PC-9 (cell line): ENCODE measurements around the gene MMS22L.

ENCODE experiments used
- EZH2 ChIP-seq: fragments of 200-600 bp; sonication (generic); IDR thresholded peaks from 2 replicates; pipeline ENCODE4 v1.8.0; 2017; ENCODE audit warnings: antibody characterized with exemption, low read depth
- TF ChIP-seq, protein P1 (sequence below): fragments of 200-600 bp; sonication (generic); conservative IDR thresholded peaks from 2 replicates; pipeline ENCODE4 v1.6.1; 2017; ENCODE audit warnings: mixed run types, antibody characterized with exemption, mild to moderate bottlenecking, moderate library complexity

DNA sequence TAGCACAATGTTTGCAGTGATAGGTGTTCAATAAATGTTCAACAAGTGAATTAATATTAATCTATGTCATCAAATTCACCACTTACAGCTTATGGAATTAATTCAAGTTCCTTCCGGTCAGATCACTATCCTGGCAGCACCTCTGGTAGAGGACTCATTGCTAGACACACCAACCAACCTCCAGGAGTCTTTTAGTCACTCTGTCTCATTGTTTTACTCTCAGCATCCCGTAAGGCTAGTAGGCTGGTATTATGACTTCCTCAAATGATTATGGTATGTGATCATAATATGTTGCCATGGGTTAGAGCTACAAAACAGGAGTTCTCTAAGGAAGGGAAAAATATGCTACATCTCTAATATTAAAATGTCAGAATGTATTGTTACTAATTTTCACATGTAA is 21.7 kb upstream of the MMS22L start:
- TF ChIP-seq, protein P1, sequence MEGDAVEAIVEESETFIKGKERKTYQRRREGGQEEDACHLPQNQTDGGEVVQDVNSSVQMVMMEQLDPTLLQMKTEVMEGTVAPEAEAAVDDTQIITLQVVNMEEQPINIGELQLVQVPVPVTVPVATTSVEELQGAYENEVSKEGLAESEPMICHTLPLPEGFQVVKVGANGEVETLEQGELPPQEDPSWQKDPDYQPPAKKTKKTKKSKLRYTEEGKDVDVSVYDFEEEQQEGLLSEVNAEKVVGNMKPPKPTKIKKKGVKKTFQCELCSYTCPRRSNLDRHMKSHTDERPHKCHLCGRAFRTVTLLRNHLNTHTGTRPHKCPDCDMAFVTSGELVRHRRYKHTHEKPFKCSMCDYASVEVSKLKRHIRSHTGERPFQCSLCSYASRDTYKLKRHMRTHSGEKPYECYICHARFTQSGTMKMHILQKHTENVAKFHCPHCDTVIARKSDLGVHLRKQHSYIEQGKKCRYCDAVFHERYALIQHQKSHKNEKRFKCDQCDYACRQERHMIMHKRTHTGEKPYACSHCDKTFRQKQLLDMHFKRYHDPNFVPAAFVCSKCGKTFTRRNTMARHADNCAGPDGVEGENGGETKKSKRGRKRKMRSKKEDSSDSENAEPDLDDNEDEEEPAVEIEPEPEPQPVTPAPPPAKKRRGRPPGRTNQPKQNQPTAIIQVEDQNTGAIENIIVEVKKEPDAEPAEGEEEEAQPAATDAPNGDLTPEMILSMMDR = no peak
- TF ChIP-seq EZH2 = no peak
